ENCODE data around the gene TMEM259. TPM values are rescaled to one million over a fixed set of nuclear protein-coding genes. Genes with fewer than 3 reads are reported as not detected.
A peak's percentile ranks its signal among the peaks of the same experiment; 100 is the strongest.

Gene TMEM259
- total RNA-seq, 1 experiment from 2014 or later = 171 TPM

DNA sequence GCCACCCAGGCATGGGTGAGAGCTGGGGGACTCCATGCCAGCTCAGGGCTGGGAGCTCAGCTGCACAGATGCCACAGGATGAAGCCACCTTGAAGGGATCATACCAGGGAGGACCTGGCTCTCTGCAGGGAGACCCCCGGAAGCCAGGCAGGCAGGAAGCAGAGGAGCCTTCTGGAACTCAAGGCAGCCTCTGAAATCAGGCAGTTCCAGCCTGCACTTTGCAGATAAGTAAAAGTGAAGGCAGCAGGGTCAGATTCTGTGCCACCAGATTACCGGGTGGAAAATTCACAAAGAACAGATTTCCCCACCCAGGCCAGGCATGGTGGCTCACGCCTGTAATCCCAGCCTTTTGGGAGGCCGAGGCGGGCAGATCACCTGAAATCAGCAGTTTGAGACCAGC, 2.5 kb downstream of the TMEM259 start:
- Histone ChIP-seq H3K9ac (ENCODE audit: extremely low read depth, insufficient read length, low read length) (no peak overlapping the region), H2BK20ac (ENCODE audit: low read depth, low read length, poor library complexity, severe bottlenecking) (no peak overlapping the region), H3K4me2 (ENCODE audit: insufficient read depth, insufficient read length, low read length) (no peak overlapping the region), H3T11ph (ENCODE audit: low read length) (no peak overlapping the region), H3K27me3 (ENCODE audit: insufficient read depth, low read length) (no peaks in the 10 kb centered on the region), H4K8ac (replicated peaks; ENCODE audit: insufficient read length, low read depth, low read length) (no peak overlapping the region), H3K79me1 (ENCODE audit: insufficient read depth, low read depth, low read length, poor library complexity, severe bottlenecking) (peaks cover 7% of the 10 kb centered on the region), H4K5ac (ENCODE audit: insufficient read length, low read depth, low read length) (no peak overlapping the region), H3K56ac (ENCODE audit: insufficient read length, low read depth, low read length) (no peak overlapping the region), H3K9me3 (ENCODE audit: control insufficient read depth, low read depth, low read length) (no peaks in the 10 kb centered on the region), H3K27ac (ENCODE audit: insufficient read length, low read depth, low read length) (no peak overlapping the region), H3K18ac (ENCODE audit: insufficient read length, low read depth, low read length) (no peak overlapping the region), H4K20me1 (ENCODE audit: control insufficient read depth, insufficient read depth, insufficient read length) (no peaks in the 10 kb centered on the region), H3K79me2 (ENCODE audit: insufficient read depth, low read length) (peaks cover 45% of the 10 kb centered on the region; the same call in 1 of the 2 replicates), H2BK120ac (ENCODE audit: low read depth, low read length, poor library complexity, severe bottlenecking) (no peak overlapping the region), H3K4me1 (ENCODE audit: insufficient read depth, low read length) (no peaks in the 10 kb centered on the region; the same call in 1 of the 2 replicates), H4K91ac (ENCODE audit: insufficient read length, low read depth, low read length) (no peak overlapping the region), H2BK5ac (ENCODE audit: insufficient read length, low read length) (no peak overlapping the region), H2AK5ac (ENCODE audit: insufficient read length, low read length) (no peak overlapping the region), H3K14ac (ENCODE audit: insufficient read depth, low read length) (no peak overlapping the region), H3K23me2 (ENCODE audit: insufficient read length, low read depth, low read length, poor library complexity, severe bottlenecking) (peaks cover 10% of the 10 kb centered on the region), H2BK12ac (ENCODE audit: insufficient read length, low read depth, low read length) (no peak overlapping the region), H2BK15ac (ENCODE audit: low read depth, low read length) (no peak overlapping the region), H2AFZ (ENCODE audit: low read length) (no peak overlapping the region), H3K23ac (ENCODE audit: insufficient read length, low read depth, low read length) (no peak overlapping the region), H3K4ac (ENCODE audit: low read depth, low read length) (no peak overlapping the region)
- no peak overlapping the region for H3K27ac Mint-ChIP-seq
- peak overlapping the region; percentile 89 to 91; a peak in 4 of 5 replicates for H3K4me3 Mint-ChIP-seq
- peaks cover 2 to 10% (median 4%) of the 10 kb centered on the region in 3 experiments; a peak in 5 of 7 replicates for H3K36me3 Mint-ChIP-seq (ENCODE audit: insufficient read depth in 1 of 3, low read depth in 3 of 3)
- WGBS (ENCODE audit: extremely low coverage, insufficient read length, low lambda C conversion rate) = no CpG with 5 or more reads among the region's 5 CpGs
- no peak for DNase-seq
- H3K4me1 Mint-ChIP-seq = peaks cover 17 to 35% of the 10 kb centered on the region in 2 experiments
- TF ChIP-seq, protein P1, sequence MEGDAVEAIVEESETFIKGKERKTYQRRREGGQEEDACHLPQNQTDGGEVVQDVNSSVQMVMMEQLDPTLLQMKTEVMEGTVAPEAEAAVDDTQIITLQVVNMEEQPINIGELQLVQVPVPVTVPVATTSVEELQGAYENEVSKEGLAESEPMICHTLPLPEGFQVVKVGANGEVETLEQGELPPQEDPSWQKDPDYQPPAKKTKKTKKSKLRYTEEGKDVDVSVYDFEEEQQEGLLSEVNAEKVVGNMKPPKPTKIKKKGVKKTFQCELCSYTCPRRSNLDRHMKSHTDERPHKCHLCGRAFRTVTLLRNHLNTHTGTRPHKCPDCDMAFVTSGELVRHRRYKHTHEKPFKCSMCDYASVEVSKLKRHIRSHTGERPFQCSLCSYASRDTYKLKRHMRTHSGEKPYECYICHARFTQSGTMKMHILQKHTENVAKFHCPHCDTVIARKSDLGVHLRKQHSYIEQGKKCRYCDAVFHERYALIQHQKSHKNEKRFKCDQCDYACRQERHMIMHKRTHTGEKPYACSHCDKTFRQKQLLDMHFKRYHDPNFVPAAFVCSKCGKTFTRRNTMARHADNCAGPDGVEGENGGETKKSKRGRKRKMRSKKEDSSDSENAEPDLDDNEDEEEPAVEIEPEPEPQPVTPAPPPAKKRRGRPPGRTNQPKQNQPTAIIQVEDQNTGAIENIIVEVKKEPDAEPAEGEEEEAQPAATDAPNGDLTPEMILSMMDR (conservative IDR thresholded peaks at IDR 0.05) = no peak
- no peaks in the 10 kb centered on the region; a peak in 1 of 5 replicates for H3K9me3 Mint-ChIP-seq
- no peaks in the 10 kb centered on the region; the same call in 1 of the 2 replicates for H3K27me3 Mint-ChIP-seq (ENCODE audit: low read depth)

All from H9 (cell line).